ENCODE results near the gene KCNIP1.

KCNIP1 gene

DNA sequence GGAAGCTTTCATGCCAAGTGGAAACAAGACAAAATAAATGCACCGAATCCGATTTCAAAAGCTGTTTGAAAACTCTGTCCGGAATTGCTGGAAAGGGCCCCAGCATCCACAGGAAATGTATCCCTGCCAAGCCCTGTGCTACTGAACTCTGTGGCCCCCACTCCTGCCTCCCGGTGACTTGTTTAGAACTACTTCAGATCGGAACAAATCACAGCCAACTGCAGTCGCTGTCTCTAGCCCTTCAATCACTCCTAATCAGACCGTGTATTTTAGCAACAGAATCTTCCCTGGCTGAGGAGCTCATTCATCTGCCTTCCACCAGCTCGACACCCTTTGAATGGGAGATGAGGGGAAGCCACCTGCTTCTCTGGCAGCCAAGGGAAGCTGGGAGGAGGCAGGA is 94.1 kb downstream of the KCNIP1 start:
- TF ChIP-seq, protein P1, sequence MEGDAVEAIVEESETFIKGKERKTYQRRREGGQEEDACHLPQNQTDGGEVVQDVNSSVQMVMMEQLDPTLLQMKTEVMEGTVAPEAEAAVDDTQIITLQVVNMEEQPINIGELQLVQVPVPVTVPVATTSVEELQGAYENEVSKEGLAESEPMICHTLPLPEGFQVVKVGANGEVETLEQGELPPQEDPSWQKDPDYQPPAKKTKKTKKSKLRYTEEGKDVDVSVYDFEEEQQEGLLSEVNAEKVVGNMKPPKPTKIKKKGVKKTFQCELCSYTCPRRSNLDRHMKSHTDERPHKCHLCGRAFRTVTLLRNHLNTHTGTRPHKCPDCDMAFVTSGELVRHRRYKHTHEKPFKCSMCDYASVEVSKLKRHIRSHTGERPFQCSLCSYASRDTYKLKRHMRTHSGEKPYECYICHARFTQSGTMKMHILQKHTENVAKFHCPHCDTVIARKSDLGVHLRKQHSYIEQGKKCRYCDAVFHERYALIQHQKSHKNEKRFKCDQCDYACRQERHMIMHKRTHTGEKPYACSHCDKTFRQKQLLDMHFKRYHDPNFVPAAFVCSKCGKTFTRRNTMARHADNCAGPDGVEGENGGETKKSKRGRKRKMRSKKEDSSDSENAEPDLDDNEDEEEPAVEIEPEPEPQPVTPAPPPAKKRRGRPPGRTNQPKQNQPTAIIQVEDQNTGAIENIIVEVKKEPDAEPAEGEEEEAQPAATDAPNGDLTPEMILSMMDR (IDR thresholded peaks at IDR 0.05; ENCODE audit: control extremely low read depth, extremely low read depth, low read depth, missing control alignments): no peak
- DNase-seq (ENCODE audit: extremely low spot score): no peak
- CTCF ChIA-PET: interaction anchor here (1.1 to 1.8 kb wide), 2 partner anchors 23 to 35 kb away, joined by 5 to 6 read pairs; no protein-coding TSS in a partner anchor
- POLR2A ChIA-PET: no interaction called here

DNA sequence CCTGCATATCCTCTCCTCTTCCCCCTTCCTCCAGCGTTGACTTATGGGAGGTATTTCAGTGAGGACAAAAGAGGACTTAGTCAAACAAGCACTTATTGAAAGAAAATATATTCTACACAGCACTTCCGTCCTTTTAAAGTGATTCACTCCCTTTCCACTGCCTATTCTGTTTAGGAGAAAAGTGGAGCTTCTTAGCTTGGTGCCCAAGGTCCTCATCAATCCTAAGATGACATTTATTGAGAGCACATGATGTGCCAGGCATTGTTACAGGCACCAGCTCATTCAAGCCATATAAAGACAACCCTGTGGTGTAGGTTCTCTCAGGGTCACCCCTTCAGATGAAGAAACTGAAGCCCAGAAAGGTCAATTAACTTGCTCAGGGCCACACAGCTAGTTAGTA is 95.9 kb downstream of the KCNIP1 start:
- TF ChIP-seq, protein P1 (IDR thresholded peaks at IDR 0.05; ENCODE audit: control extremely low read depth, extremely low read depth, low read depth, missing control alignments): no peak
- ChIA-PET POLR2A (no interaction called here), CTCF (interaction anchor here (0.7 to 2.0 kb wide), 6 partner anchors 11 to 173 kb away, joined by 3 to 7 read pairs (median 4); no protein-coding TSS in a partner anchor)
- DNase-seq (ENCODE audit: extremely low spot score): no peak

DNA sequence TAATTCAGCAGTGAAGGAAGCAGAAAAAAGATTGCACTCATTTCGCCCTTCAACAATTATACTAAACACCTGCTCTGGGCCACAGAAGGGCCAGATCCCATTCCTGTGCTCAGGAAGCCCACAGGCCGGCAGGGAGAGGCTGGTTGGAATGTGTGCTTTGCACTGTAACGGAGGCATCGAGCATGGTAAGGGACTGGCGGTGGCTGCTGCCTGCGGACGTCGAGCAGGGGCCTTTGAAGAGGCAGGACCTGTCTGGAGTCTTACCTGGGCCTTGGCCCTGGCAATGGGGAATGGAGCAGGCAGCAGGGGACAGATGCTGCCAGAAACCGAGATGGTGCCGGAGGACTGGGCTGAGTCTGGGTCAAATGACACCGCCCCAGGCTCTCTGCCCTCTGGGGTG is 97.8 kb downstream of the KCNIP1 start:
- no peak for DNase-seq (ENCODE audit: extremely low spot score)
- TF ChIP-seq, protein P1 (IDR thresholded peaks at IDR 0.05; ENCODE audit: control extremely low read depth, extremely low read depth, low read depth, missing control alignments): no peak
- ChIA-PET POLR2A (no interaction called here), CTCF (interaction anchor here (1.0 to 1.1 kb wide), 2 partner anchors 8 to 30 kb away, joined by 3 read pairs; no protein-coding TSS in a partner anchor)

DNA sequence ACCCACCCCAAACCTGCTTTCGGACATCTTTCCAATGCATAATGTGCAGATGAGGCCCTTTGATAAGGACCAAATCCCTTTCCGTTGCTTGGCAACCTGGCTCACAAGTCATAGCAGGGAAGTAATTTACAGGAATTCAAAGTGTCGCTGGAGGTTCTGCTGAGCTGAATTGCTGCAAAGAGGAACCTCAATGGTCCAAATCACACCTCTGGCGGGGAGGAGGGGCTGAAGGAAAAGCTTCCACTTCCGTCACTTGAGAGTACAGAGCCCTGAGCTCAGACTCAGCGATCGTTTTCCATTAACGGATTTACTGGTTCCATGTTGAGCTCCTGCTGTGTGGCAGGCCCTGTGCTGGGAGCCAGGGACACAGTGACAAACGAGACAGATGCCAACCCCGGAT is 99.3 kb downstream of the KCNIP1 start:
- POLR2A ChIA-PET: no interaction called here

DNA sequence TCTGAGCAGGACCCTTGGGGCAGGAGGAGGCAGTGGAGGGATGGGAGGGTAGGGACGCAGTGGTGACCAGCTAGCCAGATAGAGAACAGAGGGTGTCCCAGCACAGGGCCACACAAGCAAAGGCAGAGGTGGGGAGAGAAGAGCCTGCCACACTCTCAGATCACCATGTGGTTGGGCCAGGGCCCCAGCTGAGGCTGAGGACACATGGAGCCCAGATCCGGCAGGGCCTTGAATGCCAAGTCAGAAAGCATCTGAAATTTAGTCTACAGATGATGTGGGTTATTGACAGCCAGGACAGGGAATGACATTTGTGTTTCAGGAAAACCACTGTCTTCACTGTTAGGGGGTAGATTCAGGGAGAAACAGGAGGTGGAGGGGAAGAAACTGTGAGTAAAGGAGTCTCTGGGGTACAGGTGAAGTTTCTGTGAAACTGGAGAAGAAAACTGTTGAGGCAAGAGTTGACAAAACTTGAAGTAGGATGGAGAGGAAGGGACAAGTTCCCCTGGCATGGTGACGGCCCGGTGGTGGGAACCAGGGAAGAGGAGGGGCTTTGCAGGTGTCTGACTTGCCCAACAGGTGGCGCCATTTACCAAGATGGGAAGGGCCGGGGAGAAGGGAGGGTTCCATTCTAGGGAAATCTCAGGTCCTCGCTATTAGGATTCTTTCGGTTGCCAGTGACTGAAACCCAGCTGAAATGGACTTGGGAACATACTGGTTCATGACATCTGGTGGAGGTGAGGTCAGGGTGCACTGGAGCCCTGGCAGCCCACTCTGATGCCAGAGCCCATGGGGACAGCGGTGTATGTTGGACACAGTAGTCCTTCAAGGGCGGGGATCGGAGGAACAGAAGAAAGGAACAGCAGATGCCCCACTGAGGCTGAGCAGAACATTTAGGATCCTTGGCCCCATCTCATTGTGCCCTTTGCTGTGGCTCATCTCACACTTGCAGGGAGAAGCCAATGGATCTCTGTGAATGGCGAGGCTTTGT is 100.1 kb downstream of the KCNIP1 start:
- ChIA-PET CTCF (interaction anchor here (1.1 to 1.7 kb wide), 6 partner anchors 8 to 30 kb away, joined by 3 to 5 read pairs (median 4); no protein-coding TSS in a partner anchor), POLR2A (no interaction called here)

More for the DNA sequence above, 99.3 kb downstream of the KCNIP1 start:
- DNase-seq (ENCODE audit: extremely low spot score): no peak
- CTCF ChIA-PET: interaction anchor here (1.0 to 1.3 kb wide), 6 partner anchors 9 to 31 kb away, joined by 3 to 5 read pairs (median 4); no protein-coding TSS in a partner anchor
- TF ChIP-seq, protein P1 (IDR thresholded peaks at IDR 0.05; ENCODE audit: control extremely low read depth, extremely low read depth, low read depth, missing control alignments): no peak

DNA sequence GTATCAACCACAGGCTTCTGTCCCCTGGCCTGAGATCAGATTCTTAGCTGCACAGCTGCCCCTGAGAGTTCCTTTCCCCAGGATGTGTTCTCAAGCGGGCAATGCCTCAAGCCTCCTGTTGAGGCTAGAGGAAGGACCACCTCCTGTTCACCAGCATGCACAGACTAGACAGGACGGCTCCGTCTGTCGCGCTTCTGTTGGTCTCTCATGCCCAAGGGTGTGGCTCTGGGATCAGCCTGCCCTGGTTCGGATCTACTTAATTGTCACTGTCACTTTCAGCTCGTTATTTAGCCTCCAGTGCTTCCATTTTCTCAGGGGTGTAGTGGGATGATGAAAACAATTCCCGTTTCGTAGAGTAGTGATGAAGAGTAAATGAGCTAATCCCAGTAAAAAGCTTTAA is 103.1 kb downstream of the KCNIP1 start:
- no peak for DNase-seq (ENCODE audit: extremely low spot score)
- TF ChIP-seq, protein P1 (IDR thresholded peaks at IDR 0.05; ENCODE audit: control extremely low read depth, extremely low read depth, low read depth, missing control alignments): no peak
- ChIA-PET CTCF (interaction anchor here (1.1 kb wide), 1 partner anchor 28 kb away, joined by 3 read pairs; no protein-coding TSS in a partner anchor), POLR2A (no interaction called here)

More for the DNA sequence above, 100.1 kb downstream of the KCNIP1 start:
- peak; percentile 74 for DNase-seq (ENCODE audit: extremely low spot score)
- TF ChIP-seq, protein P1 (IDR thresholded peaks at IDR 0.05; ENCODE audit: control extremely low read depth, extremely low read depth, low read depth, missing control alignments): peak; percentile 41

Measured in GM10248 (cell line).